GM21576 (cell line): ENCODE data around the gene MED20.
A peak's percentile ranks its signal among the peaks of the same experiment; 100 is the strongest.

Source experiments
- ATAC-seq: cut with Tn5 transposase; IDR thresholded peaks from one replicate; pipeline ENCODE4 v1.9.1; 2021; ENCODE audit warnings: mild to moderate bottlenecking, moderate library complexity; ENCODE audit not compliant: unreplicated experiment

Gene MED20

GRCh38 chr6:41941280-41942066, 20.5 kb upstream of the MED20 start, which contains the start of gene CCND3:
CCND3 (minus strand) TSS chr6:41941808; CDS start chr6:41941649, 159 bp downstream.
- ATAC-seq: peak; percentile 90

- ATAC-seq: peak; percentile 9
These were observed 19.9 kb upstream of the MED20 start for GRCh38 chr6:41940759-41941279.

- no peak for ATAC-seq
These were observed 19.2 kb upstream of the MED20 start for GRCh38 chr6:41939848-41940758.

GRCh38 chr6:41939176-41939847, 18.4 kb upstream of the MED20 start:
- no peak for ATAC-seq

GRCh38 chr6:41938590-41939175, 17.7 kb upstream of the MED20 start:
- no peak for ATAC-seq

- ATAC-seq: no peak
These were observed 17.1 kb upstream of the MED20 start for GRCh38 chr6:41937861-41938574.

GRCh38 chr6:41937472-41937860, 16.5 kb upstream of the MED20 start:
- no peak for ATAC-seq

- peak; percentile 51 for ATAC-seq
These were observed 15.3 kb upstream of the MED20 start for GRCh38 chr6:41936073-41936837.

GRCh38 chr6:41935685-41936072, 14.7 kb upstream of the MED20 start:
- ATAC-seq: no peak

- ATAC-seq: no peak
These were observed 14.2 kb upstream of the MED20 start for GRCh38 chr6:41935193-41935574.

- no peak for ATAC-seq
These were observed 13.6 kb upstream of the MED20 start for GRCh38 chr6:41934278-41935192.

GRCh38 chr6:41932378-41932777, 11.4 kb upstream of the MED20 start:
- no peak for ATAC-seq

- ATAC-seq: no peak
These were observed 10.9 kb upstream of the MED20 start for GRCh38 chr6:41931792-41932191.

GRCh38 chr6:41929924-41930323, 9.0 kb upstream of the MED20 start:
- ATAC-seq: no peak

- no peak for ATAC-seq
These were observed 6.3 kb upstream of the MED20 start for GRCh38 chr6:41927253-41927652.

- no peak for ATAC-seq
These were observed 1.2 kb upstream of the MED20 start for GRCh38 chr6:41922154-41922553.

- no peak for ATAC-seq
These were observed 716 bp upstream of the MED20 start for GRCh38 chr6:41921712-41921998.

GRCh38 chr6:41917528-41917927, 3.4 kb downstream of the MED20 start:
- no peak for ATAC-seq
